Activated B cell treated with CpG ODN at 0.5 μM for 24 hours (primary cell): ENCODE data around the gene PRMT6. TPM values are rescaled to one million over a fixed set of nuclear protein-coding genes. Genes with fewer than 3 reads are reported as not detected.

ENCODE experiments used
- ATAC-seq: fragments of 200-7000 bp; cut with Tn5 transposase; one replicate; pipeline ENCODE4 v1.10.0; 2021; ENCODE audit warnings: low read depth, mild to moderate bottlenecking, moderate library complexity
- CTCF ChIA-PET: fragments of 350-600 bp; sonication (Branson Sonifier 250); formaldehyde crosslinking; loops from one replicate; lab custom pipeline; 2021; ENCODE audit warnings: antibody characterized with exemption; lab: Charles Lee
- POLR2A ChIA-PET: fragments of 350-600 bp; sonication (Branson Sonifier 250); formaldehyde crosslinking; loops from one replicate; lab custom pipeline; 2021; ENCODE audit warnings: antibody characterized with exemption; lab: Charles Lee
- DNase-seq: peaks from one replicate; pipeline ENCODE4 v3.0.0; 2022
- H3K27ac Mint-ChIP-seq: one replicate; pipeline ENCODE4 v1.8.0; 2020; ENCODE audit warnings: mixed read lengths
- H3K27me3 Mint-ChIP-seq: one replicate; pipeline ENCODE4 v1.8.0; 2021; ENCODE audit warnings: mixed read lengths
- H3K36me3 Mint-ChIP-seq: one replicate; pipeline ENCODE4 v1.8.0; 2021; ENCODE audit warnings: low read depth, mixed read lengths
- H3K4me1 Mint-ChIP-seq: one replicate; pipeline ENCODE4 v1.8.0; 2021; ENCODE audit warnings: mixed read lengths
- H3K4me3 Mint-ChIP-seq: one replicate; pipeline ENCODE4 v1.8.0; 2020; ENCODE audit warnings: mild to moderate bottlenecking, mixed read lengths
- H3K9me3 Mint-ChIP-seq: one replicate; pipeline ENCODE4 v1.8.0; 2020; ENCODE audit warnings: mixed read lengths
- intact Hi-C: fragments of 100-400 bp; cut with micrococcal nuclease; formaldehyde crosslinking; loops from one replicate; pipeline ENCODE4 v1.15.1; 2024
- total RNA-seq: library from RNA; stranded (reverse); gene quantifications from 2 replicates; pipeline ENCODE4 v1.2.3, GENCODE V29; 2022
- TF ChIP-seq, protein P1 (sequence below): fragments of 200-600 bp; IDR thresholded peaks from one replicate; pipeline ENCODE4 v1.8.0; 2022; ENCODE audit warnings: antibody characterized with exemption, mild to moderate bottlenecking

Gene PRMT6
- total RNA-seq: 19.8 and 22.3 TPM in 2 replicates

DNA sequence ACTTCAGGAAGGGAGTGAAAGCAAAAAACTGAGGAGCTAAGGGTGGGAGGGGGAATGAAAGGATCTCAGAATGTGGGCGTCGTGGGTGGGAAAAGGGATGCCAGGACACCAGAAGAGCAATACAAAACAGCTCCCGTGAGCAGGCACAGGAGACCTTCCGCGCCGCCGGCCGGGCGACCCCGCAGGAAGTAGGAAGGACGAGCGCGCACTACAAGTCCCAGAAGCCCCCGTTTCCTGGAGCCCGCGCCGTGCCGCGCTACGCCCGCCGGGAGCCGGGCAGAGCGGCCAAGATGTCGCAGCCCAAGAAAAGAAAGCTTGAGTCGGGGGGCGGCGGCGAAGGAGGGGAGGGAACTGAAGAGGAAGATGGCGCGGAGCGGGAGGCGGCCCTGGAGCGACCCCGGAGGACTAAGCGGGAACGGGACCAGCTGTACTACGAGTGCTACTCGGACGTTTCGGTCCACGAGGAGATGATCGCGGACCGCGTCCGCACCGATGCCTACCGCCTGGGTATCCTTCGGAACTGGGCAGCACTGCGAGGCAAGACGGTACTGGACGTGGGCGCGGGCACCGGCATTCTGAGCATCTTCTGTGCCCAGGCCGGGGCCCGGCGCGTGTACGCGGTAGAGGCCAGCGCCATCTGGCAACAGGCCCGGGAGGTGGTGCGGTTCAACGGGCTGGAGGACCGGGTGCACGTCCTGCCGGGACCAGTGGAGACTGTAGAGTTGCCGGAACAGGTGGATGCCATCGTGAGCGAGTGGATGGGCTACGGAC lies at the start of gene PRMT6:
PRMT6 (plus strand) TSS at position 249 of the 771 bp plus-strand sequence; CDS start at position 291, 42 bp downstream.
- POLR2A ChIA-PET: interaction anchor here (0.5 to 2.0 kb wide), 10 partner anchors 14 to 1604 kb away, joined by 3 to 14 read pairs (median 4); partner anchors contain the start of gene HENMT1
- DNase-seq (peak; percentile 75), ATAC-seq (peak; percentile 94)
- H3K27ac Mint-ChIP-seq: peak within 1 kb of the TSS; percentile 90
- H3K4me1 Mint-ChIP-seq: peaks cover 31% of the 10 kb centered on the region
- H3K27me3 Mint-ChIP-seq: no peaks in the 10 kb centered on the region
- no peaks in the 10 kb centered on the region for H3K9me3 Mint-ChIP-seq
- intact Hi-C loops: loop anchor here (1.0 to 10.0 kb wide), 4 partner anchors 84 to 1182 kb away; no protein-coding TSS in a partner anchor
- CTCF ChIA-PET: interaction anchor here (1.1 to 1.7 kb wide), 2 partner anchors 10 to 85 kb away, joined by 3 to 5 read pairs; partner anchors contain the start of gene NTNG1
- H3K36me3 Mint-ChIP-seq: peaks cover 28% of the 10 kb centered on the region
- TF ChIP-seq, protein P1, sequence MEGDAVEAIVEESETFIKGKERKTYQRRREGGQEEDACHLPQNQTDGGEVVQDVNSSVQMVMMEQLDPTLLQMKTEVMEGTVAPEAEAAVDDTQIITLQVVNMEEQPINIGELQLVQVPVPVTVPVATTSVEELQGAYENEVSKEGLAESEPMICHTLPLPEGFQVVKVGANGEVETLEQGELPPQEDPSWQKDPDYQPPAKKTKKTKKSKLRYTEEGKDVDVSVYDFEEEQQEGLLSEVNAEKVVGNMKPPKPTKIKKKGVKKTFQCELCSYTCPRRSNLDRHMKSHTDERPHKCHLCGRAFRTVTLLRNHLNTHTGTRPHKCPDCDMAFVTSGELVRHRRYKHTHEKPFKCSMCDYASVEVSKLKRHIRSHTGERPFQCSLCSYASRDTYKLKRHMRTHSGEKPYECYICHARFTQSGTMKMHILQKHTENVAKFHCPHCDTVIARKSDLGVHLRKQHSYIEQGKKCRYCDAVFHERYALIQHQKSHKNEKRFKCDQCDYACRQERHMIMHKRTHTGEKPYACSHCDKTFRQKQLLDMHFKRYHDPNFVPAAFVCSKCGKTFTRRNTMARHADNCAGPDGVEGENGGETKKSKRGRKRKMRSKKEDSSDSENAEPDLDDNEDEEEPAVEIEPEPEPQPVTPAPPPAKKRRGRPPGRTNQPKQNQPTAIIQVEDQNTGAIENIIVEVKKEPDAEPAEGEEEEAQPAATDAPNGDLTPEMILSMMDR: no peak
- H3K4me3 Mint-ChIP-seq: peak within 1 kb of the TSS; percentile 94

DNA sequence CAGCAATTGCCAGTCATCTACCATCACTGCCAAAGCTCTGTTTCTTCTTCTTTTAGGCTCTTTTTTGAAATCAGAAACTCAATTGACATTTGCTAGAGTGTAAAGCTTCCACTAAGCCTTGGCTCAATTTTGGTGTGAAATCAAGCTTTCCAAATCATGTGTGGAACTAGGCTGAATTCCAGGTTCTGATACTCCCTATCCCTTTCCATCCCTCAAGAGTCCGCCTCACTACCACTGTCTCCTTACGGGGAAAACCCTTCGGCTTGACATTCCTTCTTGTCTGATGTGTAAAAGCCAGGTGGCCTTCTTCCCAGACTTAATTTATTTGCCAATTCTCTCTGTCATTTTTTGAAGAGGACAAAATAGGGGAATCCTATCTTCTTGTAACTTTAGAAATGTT lies 47.2 kb upstream of the PRMT6 start:
- intact Hi-C loops: no loop called here
- TF ChIP-seq, protein P1: no peak
- Mint-ChIP-seq H3K4me3 (no peak overlapping the region), H3K27me3 (peaks cover 3% of the 10 kb centered on the region), H3K4me1 (peaks cover 10% of the 10 kb centered on the region), H3K27ac (no peak overlapping the region), H3K36me3 (no peaks in the 10 kb centered on the region), H3K9me3 (no peaks in the 10 kb centered on the region)
- no peak for ATAC-seq
- POLR2A ChIA-PET: no interaction called here
- no peak for DNase-seq
- CTCF ChIA-PET: no interaction called here

DNA sequence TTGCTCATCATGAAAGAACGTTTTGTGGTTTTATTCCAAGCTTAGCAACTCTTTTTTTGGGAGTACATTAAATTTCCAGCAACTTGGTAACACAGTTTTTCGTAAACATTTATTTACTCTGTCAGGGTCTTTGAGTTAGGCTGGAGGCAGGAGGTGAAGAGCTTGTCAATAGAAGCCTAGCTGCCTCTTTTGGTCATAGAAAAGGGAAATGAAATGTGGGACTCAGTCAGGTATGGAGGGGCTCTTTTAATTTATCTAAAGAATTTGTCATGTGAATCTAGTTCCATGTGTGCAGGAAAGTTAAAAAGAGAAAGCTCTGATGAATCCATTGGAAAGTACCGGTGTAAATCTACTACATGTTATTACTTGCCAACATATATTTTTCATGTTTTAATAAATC lies 45.9 kb upstream of the PRMT6 start:
- ATAC-seq (peak; percentile 10), DNase-seq (no peak)
- Mint-ChIP-seq H3K4me3 (no peak overlapping the region), H3K9me3 (no peaks in the 10 kb centered on the region), H3K27me3 (peaks cover 15% of the 10 kb centered on the region), H3K4me1 (peaks cover 10% of the 10 kb centered on the region), H3K27ac (no peak overlapping the region), H3K36me3 (no peaks in the 10 kb centered on the region)
- CTCF ChIA-PET: no interaction called here
- POLR2A ChIA-PET: no interaction called here
- intact Hi-C loops: no loop called here
- TF ChIP-seq, protein P1: no peak

DNA sequence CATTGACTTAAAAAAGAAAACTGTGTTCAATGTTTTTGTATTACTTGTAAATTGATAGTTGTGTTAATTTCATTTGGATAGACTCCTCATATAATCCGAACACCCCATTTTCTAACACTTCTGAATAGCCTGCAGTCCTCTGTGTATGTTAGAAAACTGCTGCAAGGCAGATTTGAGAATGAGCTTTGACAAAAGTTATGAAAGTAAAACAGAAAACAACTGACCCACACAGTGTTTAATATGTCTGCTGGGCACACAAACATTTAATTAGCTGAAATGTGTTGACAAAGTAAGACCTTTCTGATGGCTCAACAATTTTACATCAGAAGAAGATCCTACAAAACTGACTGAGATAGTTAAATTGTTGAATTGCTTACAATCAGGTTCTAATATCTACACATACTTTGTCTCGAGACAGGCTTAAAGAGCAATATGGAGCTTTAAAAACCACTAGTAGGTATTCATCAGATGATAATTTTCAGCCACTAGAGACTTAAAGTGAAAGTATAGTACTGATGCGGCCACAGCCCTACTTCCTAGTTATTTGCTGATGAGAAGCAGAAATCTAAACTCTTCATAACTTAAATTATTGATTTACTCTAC lies 40.0 kb upstream of the PRMT6 start:
- peaks cover 14% of the 10 kb centered on the region for H3K27me3 Mint-ChIP-seq
- ATAC-seq (no peak), DNase-seq (no peak)
- H3K36me3 Mint-ChIP-seq: no peaks in the 10 kb centered on the region
- H3K9me3 Mint-ChIP-seq: no peaks in the 10 kb centered on the region
- POLR2A ChIA-PET: no interaction called here
- H3K4me1 Mint-ChIP-seq: peaks cover 3% of the 10 kb centered on the region
- TF ChIP-seq, protein P1: no peak
- CTCF ChIA-PET: no interaction called here
- intact Hi-C loops: no loop called here
- H3K4me3 Mint-ChIP-seq: no peak overlapping the region
- H3K27ac Mint-ChIP-seq: no peak overlapping the region

DNA sequence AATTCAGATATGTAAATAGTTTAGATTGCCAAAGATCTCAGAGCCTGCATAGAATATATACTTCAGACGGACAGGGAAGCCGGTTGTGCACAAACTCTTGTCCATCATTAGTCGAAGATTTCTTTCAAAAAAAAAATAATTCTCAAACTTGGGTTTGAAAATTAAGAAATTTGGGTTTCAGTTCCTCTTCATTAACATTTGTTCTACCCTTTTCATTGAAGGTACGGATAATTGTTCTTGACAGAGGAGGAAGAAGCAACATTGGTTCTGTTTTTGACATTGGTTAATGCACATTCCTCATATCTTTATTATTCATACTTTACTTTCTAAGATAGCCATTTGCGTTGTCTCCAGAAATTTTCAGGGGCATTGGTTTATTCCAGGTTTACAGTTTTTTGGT lies 38.0 kb upstream of the PRMT6 start:
- Mint-ChIP-seq H3K4me1 (peaks cover 3% of the 10 kb centered on the region), H3K36me3 (no peaks in the 10 kb centered on the region), H3K9me3 (peaks cover 2% of the 10 kb centered on the region), H3K4me3 (no peak overlapping the region), H3K27me3 (peaks cover 14% of the 10 kb centered on the region), H3K27ac (no peak overlapping the region)
- no peak for ATAC-seq
- ChIA-PET CTCF (no interaction called here), POLR2A (no interaction called here)
- TF ChIP-seq, protein P1: no peak
- no peak for DNase-seq
- intact Hi-C loops: no loop called here
